ENCODE measurements around the gene DPEP1. TPM values are rescaled to one million over a fixed set of nuclear protein-coding genes. Genes with fewer than 3 reads are reported as not detected.
"Not testable (repeated sequence)": the region's sequence is repeated elsewhere in the genome, so short reads cannot be mapped to it uniquely, and the experiment has no call there.

DPEP1 gene
- total RNA-seq, 1 donor from 2014 or later, result not detected

DNA sequence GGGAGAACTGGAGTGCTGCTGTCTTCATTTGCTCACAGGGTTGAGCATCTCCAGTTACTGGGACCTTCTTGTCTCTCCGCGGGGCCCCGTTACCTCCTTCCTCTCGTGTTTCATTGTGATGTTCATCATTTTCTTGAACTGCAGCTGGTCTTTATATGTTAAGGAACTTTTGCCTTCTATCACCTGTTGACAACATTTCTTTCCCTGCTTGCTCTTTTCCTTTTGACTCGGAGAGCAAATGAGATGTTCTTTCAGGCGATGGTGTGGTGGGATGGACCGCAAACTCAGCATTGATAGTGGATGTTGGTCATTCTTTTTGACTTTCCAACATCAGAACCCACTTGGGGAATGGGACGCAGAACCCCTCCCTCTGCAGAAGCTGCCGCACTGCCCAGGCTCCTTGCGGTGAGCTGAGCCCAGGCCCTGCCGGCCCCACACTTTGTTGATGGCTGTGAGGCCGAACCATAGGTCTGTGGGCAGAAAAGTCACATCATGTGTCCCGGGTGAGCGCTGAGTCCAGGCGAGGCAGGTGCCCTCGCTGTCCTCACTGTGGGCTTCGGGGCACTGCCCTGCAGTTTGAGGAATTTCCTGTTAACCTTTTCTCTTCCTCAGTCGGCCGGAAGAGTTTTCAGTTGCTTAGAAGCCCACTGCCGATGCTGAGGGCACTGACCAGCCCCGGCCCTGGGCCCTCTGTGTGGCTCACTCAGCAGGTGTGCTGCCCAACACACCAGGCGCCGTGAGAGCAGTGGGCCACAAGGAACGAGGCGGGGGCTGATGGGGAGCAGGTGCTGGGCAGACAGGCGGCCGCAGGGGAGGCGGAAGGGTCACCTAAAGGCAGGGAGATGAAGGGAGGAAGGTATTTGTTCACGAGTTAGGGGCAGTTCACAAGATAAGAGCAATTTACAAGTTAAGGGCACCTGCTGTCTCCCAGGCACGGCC is 45.5 kb upstream of the DPEP1 start:
- peaks cover 47% of the 10 kb centered on the region for H3K27me3 ChIP-seq (ENCODE audit: low read depth)
- DNase-seq, result no peak
- H3K27ac ChIP-seq (replicated peaks), result no peak overlapping the region
- intact Hi-C loops (cut with micrococcal nuclease), result no loop called here
- peaks cover 34% of the 10 kb centered on the region for H3K4me1 ChIP-seq
- no peak for TF ChIP-seq CTCF (IDR thresholded peaks at IDR 0.05; ENCODE audit: borderline replicate concordance)
- H3K36me3 ChIP-seq, result peaks cover 20% of the 10 kb centered on the region
- no peak overlapping the region for H3K4me3 ChIP-seq
- H3K9me3 ChIP-seq (replicated peaks), result no peaks in the 10 kb centered on the region

- H3K9me3 ChIP-seq (replicated peaks), result no peaks in the 10 kb centered on the region
- no peak overlapping the region for H3K27ac ChIP-seq (replicated peaks)
- H3K36me3 ChIP-seq, result peaks cover 2% of the 10 kb centered on the region
- no peak for DNase-seq
- peaks cover 28% of the 10 kb centered on the region for H3K4me1 ChIP-seq
- no peak for TF ChIP-seq CTCF (IDR thresholded peaks at IDR 0.05; ENCODE audit: borderline replicate concordance)
- H3K4me3 ChIP-seq, result no peak overlapping the region
- intact Hi-C loops (cut with micrococcal nuclease), result no loop called here
- H3K27me3 ChIP-seq (ENCODE audit: low read depth), result peaks cover 65% of the 10 kb centered on the region
Observed at GRCh38 chr16:89569506-89570341, 43.7 kb upstream of the DPEP1 start.

- Histone ChIP-seq H3K9me3 (replicated peaks) (no peaks in the 10 kb centered on the region), H3K27me3 (ENCODE audit: low read depth) (peaks cover 72% of the 10 kb centered on the region), H3K4me3 (no peak overlapping the region), H3K27ac (replicated peaks) (no peak overlapping the region), H3K36me3 (no peaks in the 10 kb centered on the region), H3K4me1 (peaks cover 28% of the 10 kb centered on the region)
- TF ChIP-seq CTCF (IDR thresholded peaks at IDR 0.05; ENCODE audit: borderline replicate concordance), result no peak
- intact Hi-C loops (cut with micrococcal nuclease), result no loop called here
- DNase-seq, result no peak
Observed at GRCh38 chr16:89570342-89570923, 43.0 kb upstream of the DPEP1 start.

DNA sequence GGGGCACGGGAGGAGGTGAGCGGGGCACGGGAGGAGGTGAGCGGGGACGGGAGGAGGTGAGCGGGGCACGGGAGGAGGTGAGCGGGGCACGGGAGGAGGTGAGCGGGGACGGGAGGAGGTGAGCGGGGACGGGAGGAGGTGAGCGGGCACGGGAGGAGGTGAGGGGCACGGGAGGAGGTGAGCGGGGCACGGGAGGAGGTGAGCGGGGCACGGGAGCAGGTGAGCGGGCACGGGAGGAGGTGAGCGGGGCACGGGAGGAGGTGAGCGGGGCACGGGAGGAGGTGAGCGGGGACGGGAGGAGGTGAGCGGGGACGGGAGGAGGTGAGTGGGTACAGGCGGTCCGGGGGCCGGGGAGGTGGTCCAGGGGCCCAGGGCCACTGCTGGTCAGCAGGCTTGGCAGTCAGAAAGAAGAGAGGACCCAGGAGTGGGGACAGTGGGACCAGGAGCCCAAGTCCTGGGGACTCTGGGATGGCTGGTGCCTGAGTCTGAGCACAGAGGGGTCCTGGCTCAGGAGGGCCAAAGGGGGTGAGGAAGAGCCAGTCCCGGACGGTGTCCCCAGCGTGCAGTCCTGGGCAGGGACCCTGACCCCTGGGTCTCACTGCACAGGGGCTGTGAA is 42.4 kb upstream of the DPEP1 start:
- Histone ChIP-seq H3K4me1 (peaks cover 26% of the 10 kb centered on the region), H3K27me3 (ENCODE audit: low read depth) (peaks cover 79% of the 10 kb centered on the region)
- H3K27ac ChIP-seq (replicated peaks); H3K36me3 ChIP-seq; H3K4me3 ChIP-seq; DNase-seq; intact Hi-C loops (cut with micrococcal nuclease); H3K9me3 ChIP-seq (replicated peaks): not testable (repeated sequence)

DNA sequence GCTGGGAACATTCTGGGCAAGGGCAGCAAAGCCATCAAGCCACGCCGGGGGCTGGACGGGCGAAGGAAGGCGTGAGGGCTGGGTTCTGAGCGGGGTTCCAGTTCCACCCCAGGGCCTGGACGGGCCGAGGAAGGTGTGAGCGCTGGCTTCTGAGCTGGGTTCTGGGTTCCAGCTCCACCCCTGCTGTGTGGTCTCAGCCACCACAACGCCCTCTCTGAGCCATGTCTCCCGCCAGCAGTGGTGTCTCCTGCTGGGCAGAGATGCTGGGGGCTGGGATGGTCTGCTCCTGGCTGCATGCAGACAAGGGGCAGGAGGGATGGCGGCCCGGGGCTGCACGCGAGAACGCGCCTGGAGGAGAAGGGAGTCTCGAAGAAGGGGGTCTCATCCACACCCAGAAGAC is 41.8 kb upstream of the DPEP1 start:
- TF ChIP-seq CTCF (IDR thresholded peaks at IDR 0.05; ENCODE audit: borderline replicate concordance), result no peak
- no peak for DNase-seq
- H3K4me1 ChIP-seq, result peaks cover 27% of the 10 kb centered on the region
- intact Hi-C loops (cut with micrococcal nuclease), result no loop called here
- H3K36me3 ChIP-seq, result no peaks in the 10 kb centered on the region
- H3K9me3 ChIP-seq (replicated peaks), result no peaks in the 10 kb centered on the region
- no peak overlapping the region for H3K4me3 ChIP-seq
- H3K27me3 ChIP-seq (ENCODE audit: low read depth), result peaks cover 84% of the 10 kb centered on the region
- no peak overlapping the region for H3K27ac ChIP-seq (replicated peaks)
